ENCODE measurements around the gene NEAT1.

Gene NEAT1

GRCh38 chr11:65432100-65432650 is 9.6 kb downstream of the NEAT1 start:
- Histone ChIP-seq H3K9me3 (ENCODE audit: control insufficient read depth, insufficient read depth, low read depth, low read length) (no peaks in the 10 kb centered on the region), H3K27me3 (ENCODE audit: control insufficient read depth, insufficient read depth, low read length) (no peaks in the 10 kb centered on the region), H3K4me3 (ENCODE audit: low read depth, low read length) (no peak overlapping the region), H3K9ac (ENCODE audit: low read length) (no peak overlapping the region), H3K36me3 (ENCODE audit: control insufficient read depth, insufficient read depth, low read length) (peaks cover 54% of the 10 kb centered on the region), H3K27ac (ENCODE audit: low read depth, low read length) (no peak overlapping the region), H3K4me1 (ENCODE audit: control insufficient read depth, insufficient read depth, low read length) (peaks cover 33% of the 10 kb centered on the region)

- Histone ChIP-seq H3K9me3 (ENCODE audit: control insufficient read depth, insufficient read depth, low read depth, low read length) (no peaks in the 10 kb centered on the region), H3K4me1 (ENCODE audit: control insufficient read depth, insufficient read depth, low read length) (peaks cover 26% of the 10 kb centered on the region), H3K27me3 (ENCODE audit: control insufficient read depth, insufficient read depth, low read length) (no peaks in the 10 kb centered on the region), H3K9ac (ENCODE audit: low read length) (no peak overlapping the region), H3K27ac (ENCODE audit: low read depth, low read length) (no peak overlapping the region), H3K36me3 (ENCODE audit: control insufficient read depth, insufficient read depth, low read length) (peaks cover 57% of the 10 kb centered on the region), H3K4me3 (ENCODE audit: low read depth, low read length) (no peak overlapping the region)
Measured at GRCh38 chr11:65432686-65433582, 10.3 kb downstream of the NEAT1 start.

GRCh38 chr11:65433657-65434056 is 11.1 kb downstream of the NEAT1 start:
- H3K36me3 ChIP-seq (ENCODE audit: control insufficient read depth, insufficient read depth, low read length) = peaks cover 60% of the 10 kb centered on the region
- H3K27ac ChIP-seq (ENCODE audit: low read depth, low read length) = no peak overlapping the region
- H3K9ac ChIP-seq (ENCODE audit: low read length) = no peak overlapping the region
- no peaks in the 10 kb centered on the region for H3K27me3 ChIP-seq (ENCODE audit: control insufficient read depth, insufficient read depth, low read length)
- peaks cover 19% of the 10 kb centered on the region for H3K4me1 ChIP-seq (ENCODE audit: control insufficient read depth, insufficient read depth, low read length)
- H3K9me3 ChIP-seq (ENCODE audit: control insufficient read depth, insufficient read depth, low read depth, low read length) = no peaks in the 10 kb centered on the region
- H3K4me3 ChIP-seq (ENCODE audit: low read depth, low read length) = no peak overlapping the region

GRCh38 chr11:65434057-65434666 is 11.6 kb downstream of the NEAT1 start:
- H3K36me3 ChIP-seq (ENCODE audit: control insufficient read depth, insufficient read depth, low read length) = peaks cover 63% of the 10 kb centered on the region

DNA sequence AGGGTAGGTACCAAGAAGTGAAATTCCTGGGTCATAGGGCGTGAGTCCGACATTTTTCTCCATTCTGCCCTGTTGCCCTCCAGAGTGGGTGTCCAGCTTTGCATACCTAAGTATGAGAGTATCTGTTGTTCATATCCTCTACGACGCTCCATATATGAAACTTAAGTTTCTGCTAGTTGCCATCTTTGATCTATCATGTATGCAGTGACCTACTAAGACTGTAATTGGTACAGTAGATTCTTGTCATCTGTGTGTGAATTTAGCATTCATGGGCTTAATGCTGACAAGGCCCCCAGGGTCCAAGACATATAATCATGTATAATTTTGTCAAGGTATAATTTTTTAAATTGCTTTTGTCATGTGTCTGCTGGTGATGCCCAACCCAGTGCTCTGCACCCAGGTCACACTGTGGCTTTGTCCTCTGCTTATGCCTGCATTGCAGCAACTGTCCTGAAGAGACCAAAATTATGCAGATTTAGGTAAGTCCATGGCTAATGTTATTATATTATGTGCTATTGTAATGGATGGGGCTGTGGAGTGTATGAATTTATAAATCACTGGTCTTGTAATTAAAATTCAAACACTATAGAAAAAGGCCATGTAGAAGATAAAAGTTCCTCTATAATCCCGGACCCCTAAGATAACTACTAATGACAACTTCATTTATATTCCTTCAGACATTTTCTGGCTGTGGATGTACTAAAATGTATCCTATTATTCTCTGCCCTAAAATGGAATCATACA is 12.2 kb downstream of the NEAT1 start:
- H3K36me3 ChIP-seq (ENCODE audit: control insufficient read depth, insufficient read depth, low read length) = peaks cover 63% of the 10 kb centered on the region
- no peak overlapping the region for H3K4me3 ChIP-seq (ENCODE audit: low read depth, low read length)
- H3K27me3 ChIP-seq (ENCODE audit: control insufficient read depth, insufficient read depth, low read length) = no peaks in the 10 kb centered on the region
- no peak overlapping the region for H3K9ac ChIP-seq (ENCODE audit: low read length)
- no peaks in the 10 kb centered on the region for H3K9me3 ChIP-seq (ENCODE audit: control insufficient read depth, insufficient read depth, low read depth, low read length)
- H3K27ac ChIP-seq (ENCODE audit: low read depth, low read length) = no peak overlapping the region
- peaks cover 7% of the 10 kb centered on the region for H3K4me1 ChIP-seq (ENCODE audit: control insufficient read depth, insufficient read depth, low read length)

More at GRCh38 chr11:65434057-65434666, 11.6 kb downstream of the NEAT1 start:
- no peak overlapping the region for H3K4me3 ChIP-seq (ENCODE audit: low read depth, low read length)
- peaks cover 14% of the 10 kb centered on the region for H3K4me1 ChIP-seq (ENCODE audit: control insufficient read depth, insufficient read depth, low read length)
- H3K27me3 ChIP-seq (ENCODE audit: control insufficient read depth, insufficient read depth, low read length) = no peaks in the 10 kb centered on the region
- H3K27ac ChIP-seq (ENCODE audit: low read depth, low read length) = no peak overlapping the region
- no peaks in the 10 kb centered on the region for H3K9me3 ChIP-seq (ENCODE audit: control insufficient read depth, insufficient read depth, low read depth, low read length)
- H3K9ac ChIP-seq (ENCODE audit: low read length) = no peak overlapping the region

GRCh38 chr11:65435411-65435931 is 12.9 kb downstream of the NEAT1 start:
- Histone ChIP-seq H3K27me3 (ENCODE audit: control insufficient read depth, insufficient read depth, low read length) (no peaks in the 10 kb centered on the region), H3K36me3 (ENCODE audit: control insufficient read depth, insufficient read depth, low read length) (peaks cover 57% of the 10 kb centered on the region), H3K27ac (ENCODE audit: low read depth, low read length) (no peak overlapping the region), H3K4me1 (ENCODE audit: control insufficient read depth, insufficient read depth, low read length) (0 out of 2 replicates have a peak, but pooled peaks cover under 1% of the 10 kb centered on the region), H3K4me3 (ENCODE audit: low read depth, low read length) (no peak overlapping the region), H3K9me3 (ENCODE audit: control insufficient read depth, insufficient read depth, low read depth, low read length) (no peaks in the 10 kb centered on the region), H3K9ac (ENCODE audit: low read length) (no peak overlapping the region)

DNA sequence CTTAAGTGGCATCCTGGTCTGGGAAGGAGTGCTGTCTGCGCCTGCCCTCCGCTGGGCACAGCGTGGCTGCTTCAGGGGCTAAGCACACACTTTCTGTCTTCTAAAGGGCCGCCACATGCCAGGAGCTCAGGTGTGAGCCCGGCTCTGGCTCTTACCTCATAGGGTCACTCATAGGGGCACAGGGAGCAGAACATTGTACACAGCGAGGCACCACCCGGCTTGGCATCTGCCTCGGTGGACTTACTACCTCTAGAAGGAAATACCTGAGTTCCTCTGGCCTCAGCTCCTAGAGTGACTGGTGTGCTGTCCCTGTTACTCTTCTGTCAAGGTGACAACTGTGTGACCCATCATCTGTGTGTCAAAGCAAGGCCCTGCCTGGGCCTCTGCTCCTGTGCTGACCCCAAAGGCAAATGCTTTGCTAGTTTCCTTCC is 13.4 kb downstream of the NEAT1 start:
- no peak overlapping the region for H3K9ac ChIP-seq (ENCODE audit: low read length)
- no peak overlapping the region for H3K4me3 ChIP-seq (ENCODE audit: low read depth, low read length)
- no peaks in the 10 kb centered on the region for H3K27me3 ChIP-seq (ENCODE audit: control insufficient read depth, insufficient read depth, low read length)
- H3K4me1 ChIP-seq (ENCODE audit: control insufficient read depth, insufficient read depth, low read length) = no peaks in the 10 kb centered on the region; the same call in 1 of the 2 replicates
- peaks cover 55% of the 10 kb centered on the region for H3K36me3 ChIP-seq (ENCODE audit: control insufficient read depth, insufficient read depth, low read length)
- H3K9me3 ChIP-seq (ENCODE audit: control insufficient read depth, insufficient read depth, low read depth, low read length) = no peaks in the 10 kb centered on the region
- H3K27ac ChIP-seq (ENCODE audit: low read depth, low read length) = no peak overlapping the region

DNA sequence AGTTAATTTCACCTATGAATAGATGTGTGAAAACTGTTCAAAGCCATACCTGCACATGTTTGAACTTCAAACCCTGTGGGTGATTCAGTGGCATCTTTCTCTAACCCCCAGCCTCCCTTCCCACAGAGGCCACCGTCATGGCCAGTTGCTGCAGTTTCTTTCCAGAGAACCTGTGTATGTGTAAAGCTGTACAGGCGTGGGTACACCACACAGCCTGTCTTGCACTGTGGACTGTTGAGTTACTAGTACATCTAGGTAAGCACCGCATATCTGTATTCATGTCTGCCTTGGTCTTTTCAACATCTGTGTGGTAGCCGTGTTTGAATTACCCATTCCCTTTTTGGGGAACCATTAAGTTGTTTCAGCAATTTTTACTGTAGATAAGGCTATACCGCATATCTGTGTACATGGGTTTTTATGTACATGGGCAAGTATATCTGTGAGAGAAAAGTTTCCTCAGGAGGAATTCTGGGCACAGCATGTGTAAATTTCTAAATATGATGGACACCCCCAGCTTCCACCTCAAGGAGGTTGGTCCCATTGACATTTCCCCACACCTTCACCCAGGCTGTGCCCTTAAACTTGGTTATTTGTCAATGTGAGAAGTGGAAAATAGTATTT is 13.9 kb downstream of the NEAT1 start:
- Histone ChIP-seq H3K27ac (ENCODE audit: low read depth, low read length) (no peak overlapping the region), H3K9ac (ENCODE audit: low read length) (no peak overlapping the region), H3K4me1 (ENCODE audit: control insufficient read depth, insufficient read depth, low read length) (no peaks in the 10 kb centered on the region; the same call in 1 of the 2 replicates), H3K9me3 (ENCODE audit: control insufficient read depth, insufficient read depth, low read depth, low read length) (no peaks in the 10 kb centered on the region), H3K27me3 (ENCODE audit: control insufficient read depth, insufficient read depth, low read length) (no peaks in the 10 kb centered on the region), H3K36me3 (ENCODE audit: control insufficient read depth, insufficient read depth, low read length) (peaks cover 56% of the 10 kb centered on the region), H3K4me3 (ENCODE audit: low read depth, low read length) (no peak overlapping the region)

DNA sequence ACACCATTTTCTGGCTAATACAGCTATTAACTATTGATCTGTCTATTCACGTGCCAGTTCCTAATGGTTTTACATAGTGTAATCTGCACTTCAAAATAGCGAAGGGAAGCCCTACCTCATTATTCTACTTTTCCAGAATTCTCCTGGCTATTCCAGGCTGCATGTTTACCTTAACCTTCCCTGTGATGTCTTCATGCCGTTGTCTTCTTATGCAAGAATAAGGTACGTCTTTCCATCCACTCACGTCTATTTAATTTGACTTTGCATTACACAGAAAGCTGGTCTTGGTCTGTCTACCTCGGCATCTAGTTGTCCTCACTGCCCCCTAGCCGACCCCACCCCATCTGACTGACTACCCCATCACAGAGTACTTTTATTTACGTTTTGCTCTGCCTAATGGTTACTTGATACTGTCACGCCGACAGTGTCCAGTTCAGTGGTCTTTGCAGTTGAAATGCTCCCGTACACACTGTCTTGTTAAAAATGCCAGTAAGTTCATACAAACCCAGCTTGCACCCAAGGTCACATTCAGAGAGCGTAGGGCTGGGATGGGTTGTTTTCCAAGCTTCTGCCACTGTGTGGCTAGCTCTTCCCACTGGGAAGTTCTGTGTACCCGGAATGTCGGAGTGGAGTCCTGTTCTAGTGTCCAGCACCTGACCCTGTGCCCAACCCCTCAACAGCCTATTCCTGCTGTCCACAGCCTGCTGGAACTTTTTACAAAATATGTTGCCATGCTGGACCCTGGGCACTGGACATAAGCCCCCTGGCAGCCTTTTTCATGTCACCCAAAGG is 15.0 kb downstream of the NEAT1 start:
- Histone ChIP-seq H3K36me3 (ENCODE audit: control insufficient read depth, insufficient read depth, low read length) (peaks cover 64% of the 10 kb centered on the region), H3K9ac (ENCODE audit: low read length) (no peak overlapping the region), H3K27me3 (ENCODE audit: control insufficient read depth, insufficient read depth, low read length) (no peaks in the 10 kb centered on the region), H3K9me3 (ENCODE audit: control insufficient read depth, insufficient read depth, low read depth, low read length) (no peaks in the 10 kb centered on the region), H3K4me1 (ENCODE audit: control insufficient read depth, insufficient read depth, low read length) (no peaks in the 10 kb centered on the region; the same call in 1 of the 2 replicates), H3K4me3 (ENCODE audit: low read depth, low read length) (no peak overlapping the region), H3K27ac (ENCODE audit: low read depth, low read length) (no peak overlapping the region)
